ENCODE data around the gene QTRT2. TPM values are rescaled to one million over a fixed set of nuclear protein-coding genes. Genes with fewer than 3 reads are reported as not detected.

Gene QTRT2
- 22.5 TPM for total RNA-seq
- long read RNA-seq, full-length matches to known transcripts: 24 of 28 reads
- long read RNA-seq, partial matches to known transcripts: 2 of 28 reads
- long read RNA-seq, other reads (novel, unspliced or antisense): 2 of 28 reads

GRCh38 chr3:114056130-114057010, at the start of gene QTRT2, which contains the start of gene CCDC191:
QTRT2 (plus strand) TSS chr3:114056737; CDS start chr3:114065258, 8,521 bp downstream.
CCDC191 (minus strand) TSS chr3:114056526; CDS start chr3:114056466, 60 bp downstream.
- Histone ChIP-seq H3K4me3 (peak within 1 kb of the TSS; percentile 92), H3K36me3 (no peaks in the 10 kb centered on the region), H3K27ac (peak within 1 kb of the TSS; percentile 86), H3K27me3 (no peaks in the 10 kb centered on the region), H3K4me1 (peaks cover 22% of the 10 kb centered on the region), H3K9me3 (no peaks in the 10 kb centered on the region)
- intact Hi-C loops (cut with DNase I): no loop called here
- DNase-seq: peak; percentile 98
- peak; percentile 99 for ATAC-seq
- TF ChIP-seq, protein P1, sequence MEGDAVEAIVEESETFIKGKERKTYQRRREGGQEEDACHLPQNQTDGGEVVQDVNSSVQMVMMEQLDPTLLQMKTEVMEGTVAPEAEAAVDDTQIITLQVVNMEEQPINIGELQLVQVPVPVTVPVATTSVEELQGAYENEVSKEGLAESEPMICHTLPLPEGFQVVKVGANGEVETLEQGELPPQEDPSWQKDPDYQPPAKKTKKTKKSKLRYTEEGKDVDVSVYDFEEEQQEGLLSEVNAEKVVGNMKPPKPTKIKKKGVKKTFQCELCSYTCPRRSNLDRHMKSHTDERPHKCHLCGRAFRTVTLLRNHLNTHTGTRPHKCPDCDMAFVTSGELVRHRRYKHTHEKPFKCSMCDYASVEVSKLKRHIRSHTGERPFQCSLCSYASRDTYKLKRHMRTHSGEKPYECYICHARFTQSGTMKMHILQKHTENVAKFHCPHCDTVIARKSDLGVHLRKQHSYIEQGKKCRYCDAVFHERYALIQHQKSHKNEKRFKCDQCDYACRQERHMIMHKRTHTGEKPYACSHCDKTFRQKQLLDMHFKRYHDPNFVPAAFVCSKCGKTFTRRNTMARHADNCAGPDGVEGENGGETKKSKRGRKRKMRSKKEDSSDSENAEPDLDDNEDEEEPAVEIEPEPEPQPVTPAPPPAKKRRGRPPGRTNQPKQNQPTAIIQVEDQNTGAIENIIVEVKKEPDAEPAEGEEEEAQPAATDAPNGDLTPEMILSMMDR (IDR thresholded peaks at IDR 0.05): no peak

GRCh38 chr3:114011059-114011797, 45.3 kb upstream of the QTRT2 start:
- Histone ChIP-seq H3K4me3 (no peak overlapping the region), H3K27me3 (no peaks in the 10 kb centered on the region), H3K27ac (no peak overlapping the region), H3K4me1 (no peaks in the 10 kb centered on the region), H3K9me3 (no peaks in the 10 kb centered on the region), H3K36me3 (no peaks in the 10 kb centered on the region)
- ATAC-seq (no peak), DNase-seq (no peak)
- intact Hi-C loops (cut with DNase I): no loop called here
- TF ChIP-seq, protein P1 (IDR thresholded peaks at IDR 0.05): no peak

- no peak for ATAC-seq
- intact Hi-C loops (cut with DNase I): no loop called here
These were observed 42.3 kb upstream of the QTRT2 start for GRCh38 chr3:114014211-114014610.

GRCh38 chr3:114019486-114019885, 37.1 kb upstream of the QTRT2 start:
- TF ChIP-seq, protein P1 (IDR thresholded peaks at IDR 0.05): no peak

More at GRCh38 chr3:114014211-114014610, 42.3 kb upstream of the QTRT2 start:
- Histone ChIP-seq H3K27me3 (no peaks in the 10 kb centered on the region), H3K4me3 (no peak overlapping the region), H3K27ac (no peak overlapping the region), H3K9me3 (no peaks in the 10 kb centered on the region), H3K4me1 (no peaks in the 10 kb centered on the region), H3K36me3 (no peaks in the 10 kb centered on the region)
- DNase-seq: no peak
- TF ChIP-seq, protein P1 (IDR thresholded peaks at IDR 0.05): no peak

GRCh38 chr3:114020907-114021306, 35.6 kb upstream of the QTRT2 start:
- ATAC-seq: no peak

More at GRCh38 chr3:114019486-114019885, 37.1 kb upstream of the QTRT2 start:
- Histone ChIP-seq H3K27ac (no peak overlapping the region), H3K9me3 (no peaks in the 10 kb centered on the region), H3K4me1 (no peaks in the 10 kb centered on the region), H3K36me3 (no peaks in the 10 kb centered on the region), H3K27me3 (no peaks in the 10 kb centered on the region), H3K4me3 (no peak overlapping the region)
- intact Hi-C loops (cut with DNase I): no loop called here
- ATAC-seq: no peak
- DNase-seq: no peak

More at GRCh38 chr3:114020907-114021306, 35.6 kb upstream of the QTRT2 start:
- H3K9me3 ChIP-seq: no peaks in the 10 kb centered on the region
- no peaks in the 10 kb centered on the region for H3K4me1 ChIP-seq
- H3K27ac ChIP-seq: no peak overlapping the region
- no peak overlapping the region for H3K4me3 ChIP-seq
- intact Hi-C loops (cut with DNase I): no loop called here
- no peaks in the 10 kb centered on the region for H3K36me3 ChIP-seq
- no peaks in the 10 kb centered on the region for H3K27me3 ChIP-seq
- TF ChIP-seq, protein P1 (IDR thresholded peaks at IDR 0.05): no peak
- no peak for DNase-seq

All from upper lobe of right lung (tissue), 1 donor.